Colonic mucosa (tissue), 4 donors: ENCODE measurements around the gene CEMIP. TPM values are rescaled to one million over a fixed set of nuclear protein-coding genes. Genes with fewer than 3 reads are reported as not detected.

ENCODE experiments used
- DNase-seq: peaks from one replicate; pipeline ENCODE4 v3.0.0-alpha.2; 2020
- H3K27ac ChIP-seq: fragments of 200-600 bp; one replicate; pipeline ENCODE4 v1.8.0; 2021
- H3K27me3 ChIP-seq: fragments of 200-600 bp; one replicate; pipeline ENCODE4 v1.8.0; 2021
- H3K36me3 ChIP-seq: fragments of 200-600 bp; one replicate; pipeline ENCODE4 v1.8.0; 2021
- H3K4me1 ChIP-seq: fragments of 200-600 bp; one replicate; pipeline ENCODE4 v1.8.0; 2021; ENCODE audit warnings: mild to moderate bottlenecking
- H3K4me3 ChIP-seq: fragments of 200-600 bp; one replicate; pipeline ENCODE4 v1.8.0; 2021
- H3K9ac ChIP-seq, 2 donors: one replicate each; pipeline ENCODE4 v1.7.0; 2013; ENCODE audit warnings: control low read depth in 2 of 2, low read depth in 2 of 2, low read length in 2 of 2
- H3K9me3 ChIP-seq: fragments of 200-600 bp; one replicate; pipeline ENCODE4 v1.8.0; 2021
- CTCF ChIP-seq: fragments of 200-600 bp; IDR thresholded peaks from one replicate; pipeline ENCODE4 v1.8.0; 2022; ENCODE audit warnings: antibody characterized with exemption, mild to moderate bottlenecking
- intact Hi-C: fragments of 100-400 bp; cut with DNase I; formaldehyde crosslinking; loops from one replicate; pipeline ENCODE4 v1.14.1; 2022
- total RNA-seq, 2 donors: library from RNA; stranded (reverse); fragmentation: NEBNext Ultra II Directional in 1 of 2; extraction: Animal tissue kit (Norgen Biotek cat#: 25700) in 1 of 2; gene quantifications; one replicate each; pipeline ENCODE4 v1.2.1, GENCODE V29; 2021
- donor health status: healthy.
- donor health status: DM: no; HTN: no; CAD: no.
- donor health status: DM: no; HTN: no; CAD: no.

CEMIP gene
- total RNA-seq, 2 donors from 2014 or later = 2.1 to 2.9 TPM

- Histone ChIP-seq H3K9me3 (no peaks in the 10 kb centered on the region), H3K27me3 (no peaks in the 10 kb centered on the region), H3K36me3 (no peaks in the 10 kb centered on the region), H3K27ac (no peak overlapping the region), H3K9ac (no peak overlapping the region), H3K4me3 (no peak overlapping the region), H3K4me1 (no peaks in the 10 kb centered on the region)
- intact Hi-C loops = no loop called here
- no peak for DNase-seq
- no peak for TF ChIP-seq CTCF
Observed at GRCh38 chr15:80918196-80918783, 139.1 kb downstream of the CEMIP start.

GRCh38 chr15:80920271-80920699 lies 141.1 kb downstream of the CEMIP start:
- Histone ChIP-seq H3K4me3 (no peak overlapping the region), H3K9me3 (no peaks in the 10 kb centered on the region), H3K36me3 (no peaks in the 10 kb centered on the region), H3K9ac (no peak overlapping the region), H3K27ac (no peak overlapping the region), H3K4me1 (no peaks in the 10 kb centered on the region), H3K27me3 (no peaks in the 10 kb centered on the region)
- no peak for TF ChIP-seq CTCF
- intact Hi-C loops = no loop called here
- no peak for DNase-seq

GRCh38 chr15:80921736-80922410 lies 142.7 kb downstream of the CEMIP start:
- Histone ChIP-seq H3K36me3 (no peaks in the 10 kb centered on the region), H3K9ac (no peak overlapping the region), H3K27me3 (no peaks in the 10 kb centered on the region), H3K9me3 (no peaks in the 10 kb centered on the region), H3K4me1 (no peaks in the 10 kb centered on the region), H3K4me3 (no peak overlapping the region), H3K27ac (no peak overlapping the region)
- DNase-seq = no peak
- intact Hi-C loops = no loop called here
- TF ChIP-seq CTCF = no peak

- Histone ChIP-seq H3K27me3 (no peaks in the 10 kb centered on the region), H3K36me3 (no peaks in the 10 kb centered on the region), H3K9me3 (no peaks in the 10 kb centered on the region), H3K4me3 (no peak overlapping the region), H3K27ac (no peak overlapping the region), H3K9ac (no peak overlapping the region), H3K4me1 (no peaks in the 10 kb centered on the region)
- no peak for DNase-seq
- TF ChIP-seq CTCF = no peak
- intact Hi-C loops = no loop called here
Observed at GRCh38 chr15:80923668-80924067, 144.5 kb downstream of the CEMIP start.

- Histone ChIP-seq H3K4me3 (no peak overlapping the region), H3K9ac (no peak overlapping the region), H3K27ac (no peak overlapping the region), H3K9me3 (no peaks in the 10 kb centered on the region), H3K36me3 (no peaks in the 10 kb centered on the region), H3K27me3 (no peaks in the 10 kb centered on the region), H3K4me1 (no peaks in the 10 kb centered on the region)
- DNase-seq = no peak
- intact Hi-C loops = no loop called here
- TF ChIP-seq CTCF = no peak
Observed at GRCh38 chr15:80924278-80924677, 145.1 kb downstream of the CEMIP start.
